Renal cortex interstitium (tissue), 15 donors: Measurements from ENCODE around the gene SAXO1. TPM values are rescaled to one million over a fixed set of nuclear protein-coding genes. Genes with fewer than 3 reads are reported as not detected.
"Not testable (repeated sequence)": the region's sequence is repeated elsewhere in the genome, so short reads cannot be mapped to it uniquely, and the experiment has no call there.

Experiments used
- DNase-seq, 11 donors: peaks; one replicate each; pipeline ENCODE4 v3.0.0-alpha.2; 2013; ENCODE audit warnings: low read depth in 9 of 11, low spot score in 4 of 11; ENCODE audit errors: extremely low read depth in 1 of 11
- long read RNA-seq, 16 experiments: transcript quantifications; one replicate each; lab custom pipeline, GENCODE V29; 2026
- polyA plus RNA-seq, 3 donors: library from polyadenylated mRNA; unstranded; fragments of 120-200 nt; gene quantifications; one replicate each; pipeline ENCODE4 v1.2.1, GENCODE V29; 2013; ENCODE audit not compliant: insufficient read length in 3 of 3

Gene SAXO1, protein sequence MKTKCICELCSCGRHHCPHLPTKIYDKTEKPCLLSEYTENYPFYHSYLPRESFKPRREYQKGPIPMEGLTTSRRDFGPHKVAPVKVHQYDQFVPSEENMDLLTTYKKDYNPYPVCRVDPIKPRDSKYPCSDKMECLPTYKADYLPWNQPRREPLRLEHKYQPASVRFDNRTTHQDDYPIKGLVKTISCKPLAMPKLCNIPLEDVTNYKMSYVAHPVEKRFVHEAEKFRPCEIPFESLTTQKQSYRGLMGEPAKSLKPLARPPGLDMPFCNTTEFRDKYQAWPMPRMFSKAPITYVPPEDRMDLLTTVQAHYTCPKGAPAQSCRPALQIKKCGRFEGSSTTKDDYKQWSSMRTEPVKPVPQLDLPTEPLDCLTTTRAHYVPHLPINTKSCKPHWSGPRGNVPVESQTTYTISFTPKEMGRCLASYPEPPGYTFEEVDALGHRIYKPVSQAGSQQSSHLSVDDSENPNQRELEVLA
- under 1 TPM; 0.09 to 0.29 (median 0.19) TPM for polyA plus RNA-seq
- long read RNA-seq, donor 1: 0 reads
- long read RNA-seq, donor 2: 0 reads
- long read RNA-seq, donor 3: 0 reads
- long read RNA-seq, donor 4: 0 reads
- long read RNA-seq, donor 5: 0 reads
- long read RNA-seq, donor 6: 0 reads
- long read RNA-seq, donor 7: 0 reads
- long read RNA-seq, donor 8: 0 reads
- long read RNA-seq, donor 9: 0 reads
- long read RNA-seq, donor 10: 0 reads
- long read RNA-seq, donor 11: 0 reads
- long read RNA-seq, donor 12: 0 reads
- long read RNA-seq, donor 13: 0 reads
- long read RNA-seq, donor 14: 0 reads
- long read RNA-seq, donor 15: 0 reads
- long read RNA-seq, donor 16: 0 reads

DNA sequence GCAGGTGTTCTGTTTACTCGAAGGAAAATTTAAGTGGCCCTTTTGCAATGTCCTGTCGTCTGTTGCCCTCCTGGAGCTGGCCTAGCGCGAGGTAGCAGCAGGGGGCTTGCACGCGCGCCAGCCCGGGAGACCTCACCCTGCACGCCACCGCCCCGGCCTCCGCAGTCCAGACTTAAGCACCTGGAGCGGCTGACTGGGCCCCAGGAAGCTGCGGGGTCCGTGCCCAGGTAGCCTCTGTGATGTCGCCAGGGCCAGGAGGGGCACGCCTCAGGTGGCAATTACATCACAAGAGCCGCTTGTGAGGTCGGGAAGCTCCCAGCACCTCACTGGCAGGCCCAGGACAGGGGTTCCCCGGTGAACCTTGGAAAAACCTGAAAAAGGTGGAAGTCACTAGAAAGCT lies at the start of gene SAXO1:
TSS of gene SAXO1 (minus strand) at position 195 of the 400 bp plus-strand sequence. CDS start 301 bp downstream, outside the sequence.
- no peak for DNase-seq

DNA sequence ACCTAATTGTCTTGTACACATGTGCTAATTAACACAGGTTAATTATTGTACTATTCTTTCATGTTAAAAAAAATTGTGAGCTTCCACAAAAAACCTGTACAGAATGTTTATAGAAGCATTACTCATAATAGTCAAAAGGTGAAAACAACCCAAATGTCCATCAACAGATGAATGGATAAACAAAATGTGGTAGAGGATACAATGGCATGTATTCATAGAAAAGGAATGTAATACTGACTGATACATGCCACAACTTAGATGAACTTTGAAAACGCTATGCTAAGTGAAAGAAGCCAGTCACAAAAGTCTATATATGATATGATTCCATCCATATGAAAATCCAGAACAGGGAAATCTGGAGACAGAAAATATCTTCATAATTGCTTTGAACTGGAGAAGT lies 41.8 kb upstream of the SAXO1 start:
- no peak for DNase-seq

DNA sequence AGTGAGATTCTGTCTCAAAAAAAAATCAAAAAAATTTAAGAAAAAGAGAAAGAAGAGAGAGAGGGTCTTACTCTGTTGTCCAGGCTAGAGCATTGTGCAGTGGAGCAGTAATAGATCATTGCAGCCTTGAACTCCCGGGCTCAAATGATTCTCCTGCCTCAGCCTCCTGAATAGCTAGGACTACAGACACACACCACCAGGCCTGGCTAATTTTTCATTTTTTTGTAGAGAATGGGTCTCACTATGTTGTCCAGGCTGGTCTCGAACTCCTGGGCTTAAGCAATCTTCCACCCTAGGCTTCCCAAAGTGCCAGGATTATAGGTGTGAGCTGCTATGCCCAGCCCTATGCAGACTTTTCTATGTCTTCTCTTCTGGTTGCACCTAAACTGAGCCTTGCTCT lies 41.2 kb upstream of the SAXO1 start:
- no peak for DNase-seq

GRCh38 chr9:19057033-19057432 lies 24.0 kb upstream of the SAXO1 start:
- no peak for DNase-seq

- DNase-seq: no peak
Observed at GRCh38 chr9:19050637-19051591, 17.9 kb upstream of the SAXO1 start.

- DNase-seq: peak in 2 of 11 donors; percentile 31 to 37
Observed at GRCh38 chr9:19049917-19050636, 17.1 kb upstream of the SAXO1 start.

- peak; percentile 90 to 97 (median 95) for DNase-seq
Observed at GRCh38 chr9:19048966-19049916, 16.2 kb upstream of the SAXO1 start, which contains the start of gene RRAGA. Gene RRAGA (plus strand): TSS chr9:19049427. CDS start chr9:19049660, 233 bp downstream.

- DNase-seq: no peak
Observed at GRCh38 chr9:19036611-19037010, 3.6 kb upstream of the SAXO1 start.

GRCh38 chr9:19032406-19032805 lies 603 bp downstream of the SAXO1 start:
- no peak for DNase-seq

- DNase-seq: no peak
Observed at GRCh38 chr9:19030899-19031298, 2.1 kb downstream of the SAXO1 start.

DNA sequence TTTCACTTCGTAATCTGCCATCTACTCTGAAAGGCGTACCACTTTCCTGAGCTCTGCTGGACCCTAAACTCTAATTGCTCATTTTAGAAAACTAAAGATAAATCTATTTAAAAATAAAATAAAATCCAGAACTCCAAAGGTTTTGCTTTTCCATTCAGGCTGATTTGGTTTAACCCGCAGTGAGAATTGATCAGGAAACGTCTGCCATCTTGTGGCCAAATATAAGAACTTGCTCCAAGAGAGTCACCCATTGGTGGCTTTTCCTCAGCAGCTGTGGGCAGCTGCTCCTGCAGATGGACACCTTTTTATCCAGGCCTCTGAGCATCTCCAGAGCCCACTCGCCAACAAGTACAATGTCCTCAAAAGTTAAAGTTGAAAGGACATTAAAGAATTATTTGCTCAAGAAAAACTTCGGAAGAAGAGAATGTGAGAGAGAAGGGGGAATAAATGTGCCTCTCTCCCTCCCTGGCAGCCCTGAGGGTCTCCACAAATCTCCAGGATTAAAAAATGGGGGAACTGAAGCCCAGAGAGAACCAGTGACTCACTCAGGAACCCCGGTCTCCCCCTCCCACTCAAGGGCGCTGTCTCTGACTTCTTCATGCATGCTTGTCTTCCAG lies 4.1 kb downstream of the SAXO1 start:
- DNase-seq: peak in 7 of 11 donors; percentile 54 to 81 (median 65)

GRCh38 chr9:19027825-19028224 lies 5.2 kb downstream of the SAXO1 start:
- no peak for DNase-seq

GRCh38 chr9:19026375-19026774 lies 6.6 kb downstream of the SAXO1 start:
- no peak for DNase-seq

- no peak for DNase-seq
Observed at GRCh38 chr9:19023078-19023477, 9.9 kb downstream of the SAXO1 start.

DNA sequence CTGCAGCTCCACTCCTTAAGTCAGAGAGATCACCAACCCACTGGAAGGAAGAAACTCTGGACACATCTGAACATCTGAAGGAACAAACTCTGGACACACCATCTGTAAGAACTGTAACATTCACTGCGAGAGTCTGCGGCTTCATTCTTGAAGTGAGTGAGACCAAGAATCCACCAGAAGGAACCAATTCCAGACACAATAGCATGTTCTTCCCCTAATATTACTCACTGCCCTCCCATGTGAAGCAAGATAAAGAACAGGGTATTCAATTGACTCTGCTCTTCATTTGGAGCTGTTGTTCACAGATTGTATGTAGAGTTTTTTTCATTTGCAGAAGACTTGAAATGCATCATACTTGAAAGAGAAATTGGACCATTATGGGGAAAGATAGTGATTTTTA lies 10.8 kb downstream of the SAXO1 start:
- DNase-seq: no peak

GRCh38 chr9:19021649-19022048 lies 11.4 kb downstream of the SAXO1 start:
- not testable (repeated sequence) for DNase-seq
